IMR-90 (cell line): ENCODE measurements around the gene ZGRF1. TPM values are rescaled to one million over a fixed set of nuclear protein-coding genes. Genes with fewer than 3 reads are reported as not detected.

Source experiments
- ATAC-seq: fragments of 200-7000 bp; cut with Tn5 transposase; 2 replicates; pipeline ENCODE4 v1.9.1; 2020; ENCODE audit warnings: low read depth, mild to moderate bottlenecking, moderate library complexity
- BruUV-seq: library from RNA; stranded (reverse); fragments of 400-500 nt; replicated peaks from 2 replicates; lab custom pipeline; 2021; lab: Mats Ljungman, UMichigan
- CTCF ChIA-PET: fragments of 300-600 bp; formaldehyde crosslinking; extraction: SDS; loops from one replicate; lab custom pipeline; 2021; ENCODE audit warnings: antibody characterized with exemption; lab: Yijun Ruan, JAX
- POLR2A ChIA-PET: fragments of 300-600 bp; sonication (Branson Sonifier 250); formaldehyde crosslinking; loops from one replicate; lab custom pipeline; 2022; ENCODE audit warnings: antibody characterized with exemption; ENCODE audit not compliant: unreplicated experiment; lab: Charles Lee
- DNase-seq: peaks from one replicate; pipeline ENCODE4 v3.0.0; 2013
- H2AFZ ChIP-seq: replicated peaks from 2 replicates; pipeline ENCODE3; 2013; ENCODE audit warnings: low read length, mild to moderate bottlenecking; ENCODE audit not compliant: poor library complexity
- H2AK5ac ChIP-seq: 2 replicates; pipeline ENCODE4 v1.6.1; 2013; ENCODE audit warnings: low read depth, low read length, inconsistent platforms
- H2AK9ac ChIP-seq: replicated peaks from 2 replicates; pipeline ENCODE3; 2013; ENCODE audit warnings: mild to moderate bottlenecking, low read depth, low read length, moderate library complexity; ENCODE audit not compliant: poor library complexity
- H2BK120ac ChIP-seq: 2 replicates; pipeline ENCODE4 v1.6.1; 2013; ENCODE audit warnings: low read depth, low read length, inconsistent platforms
- H2BK15ac ChIP-seq: 3 replicates; pipeline ENCODE4 v1.6.1; 2013; ENCODE audit warnings: low read depth, low read length, inconsistent platforms
- H2BK20ac ChIP-seq: 2 replicates; pipeline ENCODE4 v1.6.1; 2013; ENCODE audit warnings: low read depth, mild to moderate bottlenecking, inconsistent platforms, low read length, moderate library complexity
- H2BK5ac ChIP-seq: 2 replicates; pipeline ENCODE4 v1.6.1; 2013; ENCODE audit warnings: mild to moderate bottlenecking, low read depth, low read length, inconsistent platforms; ENCODE audit not compliant: poor library complexity, severe bottlenecking
- H3K14ac ChIP-seq: replicated peaks from 2 replicates; pipeline ENCODE4 v1.6.1; 2013; ENCODE audit warnings: low read depth, low read length, inconsistent platforms
- H3K18ac ChIP-seq: 2 replicates; pipeline ENCODE4 v1.6.1; 2013; ENCODE audit warnings: low read depth, low read length, control low read depth
- H3K23ac ChIP-seq: 2 replicates; pipeline ENCODE4 v1.6.1; 2013; ENCODE audit warnings: low read depth, low read length, inconsistent platforms
- H3K27ac ChIP-seq: 2 replicates; pipeline ENCODE4 v1.5.1; 2013; ENCODE audit warnings: mild to moderate bottlenecking, control low read depth, low read length; ENCODE audit not compliant: insufficient read depth
- H3K27me3 ChIP-seq: 2 replicates; pipeline ENCODE4 v1.6.1; 2013; ENCODE audit warnings: low read length; ENCODE audit not compliant: control insufficient read depth, insufficient read depth
- H3K36me3 ChIP-seq: 2 replicates; pipeline ENCODE4 v1.6.1; 2013; ENCODE audit warnings: low read length, mixed read lengths; ENCODE audit not compliant: control insufficient read depth, insufficient read depth
- H3K4ac ChIP-seq: 2 replicates; pipeline ENCODE4 v1.6.1; 2013; ENCODE audit warnings: low read depth, low read length, inconsistent platforms
- H3K4me1 ChIP-seq: 2 replicates; pipeline ENCODE4 v1.6.1; 2013; ENCODE audit warnings: low read length, mixed read lengths; ENCODE audit not compliant: control insufficient read depth, insufficient read depth
- H3K4me2 ChIP-seq: 2 replicates; pipeline ENCODE4 v1.6.1; 2013; ENCODE audit warnings: low read depth, mild to moderate bottlenecking, control low read depth, low read length, moderate library complexity
- H3K4me3 ChIP-seq: 2 replicates; pipeline ENCODE4 v1.5.1; 2013; ENCODE audit warnings: low read depth, mild to moderate bottlenecking, control low read depth, low read length, moderate library complexity; ENCODE audit not compliant: insufficient read depth
- H3K56ac ChIP-seq: 2 replicates; pipeline ENCODE4 v1.6.1; 2013; ENCODE audit warnings: low read length, inconsistent platforms; ENCODE audit not compliant: insufficient read depth; ENCODE audit errors: extremely low read depth
- H3K79me1 ChIP-seq, 2 experiments: 2 replicates each; pipeline ENCODE4 v1.6.1; 2013; ENCODE audit warnings: low read length in 2 of 2, inconsistent platforms in 1 of 2, low read depth in 1 of 2
- H3K9ac ChIP-seq: 2 replicates; pipeline ENCODE4 v1.6.1; 2013; ENCODE audit warnings: low read depth, low read length, control low read depth
- H3K9me1 ChIP-seq: 2 replicates; pipeline ENCODE4 v1.6.1; 2013; ENCODE audit warnings: low read length, inconsistent platforms; ENCODE audit not compliant: insufficient read depth
- H3K9me3 ChIP-seq: 2 replicates; pipeline ENCODE4 v1.6.1; 2013; ENCODE audit warnings: low read length; ENCODE audit not compliant: control insufficient read depth, insufficient read depth
- H4K20me1 ChIP-seq: 2 replicates; pipeline ENCODE4 v1.6.1; 2013; ENCODE audit warnings: low read length, inconsistent platforms; ENCODE audit not compliant: insufficient read depth
- H4K5ac ChIP-seq: 2 replicates; pipeline ENCODE4 v1.6.1; 2013; ENCODE audit warnings: mild to moderate bottlenecking, low read depth, low read length, control low read depth
- H4K8ac ChIP-seq, 2 experiments: 2 replicates each; pipeline ENCODE4 v1.6.1; 2013; ENCODE audit warnings: low read depth in 2 of 2, low read length in 2 of 2, control low read depth in 1 of 2, inconsistent platforms in 1 of 2
- H4K91ac ChIP-seq: 2 replicates; pipeline ENCODE4 v1.6.1; 2013; ENCODE audit warnings: low read depth, low read length, inconsistent platforms; ENCODE audit not compliant: insufficient read depth
- BHLHE40 ChIP-seq: fragments of 150-350 bp; IDR thresholded peaks from 2 replicates; pipeline ENCODE4 v1.6.1; 2016; ENCODE audit warnings: mild to moderate bottlenecking, low read depth, low read length
- CHD1 ChIP-seq: IDR thresholded peaks from 2 replicates; pipeline ENCODE4 v1.6.1; 2012; ENCODE audit warnings: low read depth, low read length, improper control_type of control experiment
- MAFK ChIP-seq: IDR thresholded peaks from 2 replicates; pipeline ENCODE4 v1.6.1; 2012; ENCODE audit warnings: low read depth, low read length, improper control_type of control experiment
- MAZ ChIP-seq: IDR thresholded peaks from 2 replicates; pipeline ENCODE4 v1.6.1; 2012; ENCODE audit warnings: low read depth, mild to moderate bottlenecking, low read length, improper control_type of control experiment, moderate library complexity, borderline replicate concordance
- MXI1 ChIP-seq: IDR thresholded peaks from 2 replicates; pipeline ENCODE4 v1.6.1; 2012; ENCODE audit warnings: low read depth, mild to moderate bottlenecking, low read length, moderate library complexity, borderline replicate concordance
- NFE2L2 ChIP-seq: fragments of 150-350 bp; IDR thresholded peaks from 2 replicates; pipeline ENCODE4 v1.6.1; 2016; ENCODE audit warnings: low read depth, mild to moderate bottlenecking, low read length
- RAD21 ChIP-seq: IDR thresholded peaks from 2 replicates; pipeline ENCODE4 v1.6.1; 2012; ENCODE audit warnings: low read length, improper control_type of control experiment
- RFX5 ChIP-seq: IDR thresholded peaks from 2 replicates; pipeline ENCODE4 v1.8.0; 2012; ENCODE audit warnings: low read depth, mild to moderate bottlenecking, low read length, moderate library complexity
- WGBS, 2 experiments: methylation state at CpG; one replicate each; pipeline versions ENCODE4 v1.1.5 to v1.1.7; 2013; ENCODE audit warnings: missing lambda C conversion rate in 2 of 2; ENCODE audit not compliant: insufficient read length in 1 of 2; ENCODE audit errors: extremely low coverage in 2 of 2; 5-methylcytosine and 5-hydroxymethylcytosine counted together
- dilution Hi-C: fragments of 300-500 bp; cut with HindIII; formaldehyde crosslinking; loops from one replicate; pipeline ENCODE4 v1.14.3; 2018; ENCODE audit warnings: low sequenced_read_pairs; ENCODE audit not compliant: unreplicated experiment
- in situ Hi-C: fragments of 300-500 bp; cut with MboI; formaldehyde crosslinking; loops from 3 replicates; pipeline ENCODE4 v1.14.3; 2019; ENCODE audit warnings: low sequenced_read_pairs, inconsistent platforms, mixed read lengths
- intact Hi-C: fragments of 100-400 bp; cut with micrococcal nuclease; formaldehyde crosslinking; loops from 2 replicates; pipeline ENCODE4 v1.10.0; 2022
- polyA plus RNA-seq, 3 experiments: library from polyadenylated mRNA; depleted of rRNA; stranded (reverse); fragments of >200 nt; gene quantifications; 2 replicates each; pipeline ENCODE4 v1.2.3, GENCODE V29; 2012; ENCODE audit warnings: low replicate concordance in 1 of 3
- total RNA-seq: library from RNA; depleted of rRNA; stranded (reverse); fragments of >200 nt; gene quantifications from 2 replicates; pipeline ENCODE4 v1.2.3, GENCODE V29; 2012
- TF ChIP-seq, protein P1 (sequence below): conservative IDR thresholded peaks from 2 replicates; pipeline ENCODE4 v1.5.1; 2012; ENCODE audit warnings: mild to moderate bottlenecking, low read depth, low read length, improper control_type of control experiment

Gene ZGRF1
- total and polyA plus RNA-seq, 2 of the 4 experiments (the other 2 are of a cell fraction): 2.8 to 5.6 TPM

DNA sequence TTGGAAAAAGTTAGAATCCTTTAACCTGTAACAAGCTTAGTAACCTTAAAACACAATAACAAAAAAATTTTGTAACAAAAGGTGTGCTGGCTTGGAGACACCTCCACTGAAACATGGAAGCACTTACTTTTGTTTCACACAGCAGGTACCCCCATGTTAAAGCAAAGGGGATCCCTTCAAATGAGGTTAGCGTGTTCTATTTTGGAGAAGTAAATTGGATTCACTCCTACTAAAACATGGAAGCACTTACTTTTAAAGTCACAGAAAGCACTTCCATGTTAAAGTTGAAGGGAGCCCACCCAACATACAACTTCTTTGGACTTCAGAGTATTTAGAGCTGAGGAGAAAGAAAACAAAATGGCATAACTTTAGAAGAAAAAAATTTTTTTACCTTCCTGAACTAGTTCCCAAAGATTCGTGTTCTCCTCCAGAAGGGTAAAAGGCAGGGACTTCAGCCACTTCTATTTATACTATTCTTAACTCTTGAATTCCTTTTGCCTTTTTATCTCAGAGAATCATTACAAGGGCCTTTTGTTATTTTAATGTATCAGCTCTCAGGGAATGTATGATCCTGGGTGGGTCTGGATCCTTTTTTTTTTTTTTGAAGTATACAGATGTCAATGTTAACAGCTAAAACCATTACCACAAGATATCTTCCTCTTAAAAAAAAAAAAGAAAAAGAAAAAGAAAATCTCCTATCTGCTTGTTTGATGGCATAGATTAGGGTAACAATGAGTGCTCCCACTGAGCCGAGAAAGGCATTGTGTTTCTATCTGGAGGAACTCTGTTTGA lies 11.8 kb upstream of the ZGRF1 start:
- no peak overlapping the region for H3K18ac ChIP-seq
- no CpG with 5 or more reads among the region's 3 CpGs for WGBS, 2 experiments
- POLR2A ChIA-PET: no interaction called here
- H3K4me3 ChIP-seq: no peak overlapping the region
- no TSS peak for BruUV-seq
- H4K5ac ChIP-seq: no peak overlapping the region
- no peak overlapping the region for H2BK5ac ChIP-seq
- no peaks in the 10 kb centered on the region for H3K9me3 ChIP-seq
- H3K36me3 ChIP-seq: peaks cover 20% of the 10 kb centered on the region
- H3K4ac ChIP-seq: no peak overlapping the region
- no peak overlapping the region for H2AK5ac ChIP-seq
- no peaks in the 10 kb centered on the region for H3K27me3 ChIP-seq
- H4K8ac ChIP-seq: no peak overlapping the region
- no peak overlapping the region for H3K9ac ChIP-seq
- DNase-seq (peak; percentile 33), ATAC-seq (no peak)
- dilution Hi-C loops (no loop called here), in situ Hi-C loops (loop anchor here (25.0 kb wide), 1 partner anchor 289 kb away; no protein-coding TSS in a partner anchor), intact Hi-C loops (no loop called here)
- H3K14ac ChIP-seq: no peak overlapping the region
- CTCF ChIA-PET: interaction anchor here (0.6 kb wide), 1 partner anchor 300 kb away, joined by 3 read pairs; no protein-coding TSS in a partner anchor
- TF ChIP-seq RAD21 (no peak), MXI1 (no peak), NFE2L2 (no peak), MAFK (no peak), MAZ (no peak), RFX5 (no peak), BHLHE40 (no peak), CHD1 (no peak)
- TF ChIP-seq, protein P1, sequence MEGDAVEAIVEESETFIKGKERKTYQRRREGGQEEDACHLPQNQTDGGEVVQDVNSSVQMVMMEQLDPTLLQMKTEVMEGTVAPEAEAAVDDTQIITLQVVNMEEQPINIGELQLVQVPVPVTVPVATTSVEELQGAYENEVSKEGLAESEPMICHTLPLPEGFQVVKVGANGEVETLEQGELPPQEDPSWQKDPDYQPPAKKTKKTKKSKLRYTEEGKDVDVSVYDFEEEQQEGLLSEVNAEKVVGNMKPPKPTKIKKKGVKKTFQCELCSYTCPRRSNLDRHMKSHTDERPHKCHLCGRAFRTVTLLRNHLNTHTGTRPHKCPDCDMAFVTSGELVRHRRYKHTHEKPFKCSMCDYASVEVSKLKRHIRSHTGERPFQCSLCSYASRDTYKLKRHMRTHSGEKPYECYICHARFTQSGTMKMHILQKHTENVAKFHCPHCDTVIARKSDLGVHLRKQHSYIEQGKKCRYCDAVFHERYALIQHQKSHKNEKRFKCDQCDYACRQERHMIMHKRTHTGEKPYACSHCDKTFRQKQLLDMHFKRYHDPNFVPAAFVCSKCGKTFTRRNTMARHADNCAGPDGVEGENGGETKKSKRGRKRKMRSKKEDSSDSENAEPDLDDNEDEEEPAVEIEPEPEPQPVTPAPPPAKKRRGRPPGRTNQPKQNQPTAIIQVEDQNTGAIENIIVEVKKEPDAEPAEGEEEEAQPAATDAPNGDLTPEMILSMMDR: no peak
- H3K4me2 ChIP-seq: no peak overlapping the region
- no peak overlapping the region for H4K91ac ChIP-seq
- no peak overlapping the region for H2AFZ ChIP-seq
- no peak overlapping the region for H3K56ac ChIP-seq
- no peak overlapping the region for H3K27ac ChIP-seq
- H2AK9ac ChIP-seq: no peak overlapping the region
- no peak overlapping the region for H2BK120ac ChIP-seq
- no peak overlapping the region for H2BK15ac ChIP-seq
- no peak overlapping the region for H2BK20ac ChIP-seq
- no peaks in the 10 kb centered on the region for H3K79me1 ChIP-seq
- H3K23ac ChIP-seq: no peak overlapping the region
- no peaks in the 10 kb centered on the region for H3K9me1 ChIP-seq
- H4K20me1 ChIP-seq: no peaks in the 10 kb centered on the region
- no peaks in the 10 kb centered on the region for H3K4me1 ChIP-seq
